ENCODE measurements around the gene C3orf62.

DNA sequence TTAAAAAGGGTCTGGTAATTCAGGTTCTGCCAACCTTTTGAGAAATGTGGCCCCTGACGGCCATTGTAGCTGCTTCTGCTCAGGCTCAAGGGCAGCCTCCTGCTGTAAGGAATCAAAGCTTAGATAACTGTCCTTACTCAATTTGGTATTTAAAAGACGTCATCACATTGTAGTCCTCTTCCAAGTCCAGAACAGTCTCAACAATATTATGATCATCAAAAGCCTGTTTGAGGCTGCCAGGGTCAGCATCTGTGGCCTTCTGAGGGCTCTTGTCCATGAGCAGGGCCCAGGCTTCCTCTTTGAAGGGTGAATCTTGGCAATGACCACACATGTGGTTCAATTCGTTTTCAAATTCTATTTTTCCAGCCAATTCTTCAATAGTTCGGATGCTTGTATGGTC is 6.0 kb downstream of the C3orf62 start:
- TF ChIP-seq, protein P1, sequence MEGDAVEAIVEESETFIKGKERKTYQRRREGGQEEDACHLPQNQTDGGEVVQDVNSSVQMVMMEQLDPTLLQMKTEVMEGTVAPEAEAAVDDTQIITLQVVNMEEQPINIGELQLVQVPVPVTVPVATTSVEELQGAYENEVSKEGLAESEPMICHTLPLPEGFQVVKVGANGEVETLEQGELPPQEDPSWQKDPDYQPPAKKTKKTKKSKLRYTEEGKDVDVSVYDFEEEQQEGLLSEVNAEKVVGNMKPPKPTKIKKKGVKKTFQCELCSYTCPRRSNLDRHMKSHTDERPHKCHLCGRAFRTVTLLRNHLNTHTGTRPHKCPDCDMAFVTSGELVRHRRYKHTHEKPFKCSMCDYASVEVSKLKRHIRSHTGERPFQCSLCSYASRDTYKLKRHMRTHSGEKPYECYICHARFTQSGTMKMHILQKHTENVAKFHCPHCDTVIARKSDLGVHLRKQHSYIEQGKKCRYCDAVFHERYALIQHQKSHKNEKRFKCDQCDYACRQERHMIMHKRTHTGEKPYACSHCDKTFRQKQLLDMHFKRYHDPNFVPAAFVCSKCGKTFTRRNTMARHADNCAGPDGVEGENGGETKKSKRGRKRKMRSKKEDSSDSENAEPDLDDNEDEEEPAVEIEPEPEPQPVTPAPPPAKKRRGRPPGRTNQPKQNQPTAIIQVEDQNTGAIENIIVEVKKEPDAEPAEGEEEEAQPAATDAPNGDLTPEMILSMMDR (IDR thresholded peaks at IDR 0.05; ENCODE audit: low read depth, low read length) = no peak
- no peak for TF ChIP-seq EZH2phosphoT487 (IDR thresholded peaks at IDR 0.05; ENCODE audit: low read depth)

Data from OCI-LY3 (cell line).